GM12878 (cell line): ENCODE results near the gene APEX1. TPM values are rescaled to one million over a fixed set of nuclear protein-coding genes. Genes with fewer than 3 reads are reported as not detected.

Source experiments
- BHLHE40 ChIP-seq, 2 experiments: fragments of 450-650 bp in 1 of 2; IDR thresholded peaks; 2 replicates each; pipeline ENCODE4 v1.6.1; 2011 to 2017; ENCODE audit warnings: low read depth in 2 of 2, borderline replicate concordance in 1 of 2, improper control_type of control experiment in 1 of 2, low read length in 1 of 2, mild to moderate bottlenecking in 1 of 2
- BRCA1 ChIP-seq: IDR thresholded peaks from 2 replicates; pipeline ENCODE4 v1.6.1; 2011; ENCODE audit warnings: low read depth, low read length, improper control_type of control experiment
- CBFB ChIP-seq: IDR thresholded peaks from 2 replicates; pipeline ENCODE4 v1.6.1; 2016; ENCODE audit warnings: antibody characterized with exemption, low read depth
- EGR1 ChIP-seq, 2 experiments: IDR thresholded peaks; 1 replicate in 1 of 2; 2 replicates in 1 of 2; pipeline ENCODE4 v1.6.1; 2011 to 2012; ENCODE audit warnings: low read depth in 2 of 2, low read length in 2 of 2, borderline replicate concordance in 1 of 2, mild to moderate bottlenecking in 1 of 2, moderate library complexity in 1 of 2
- FOXK2 ChIP-seq: fragments of 450-650 bp; IDR thresholded peaks from 2 replicates; pipeline ENCODE4 v1.6.1; 2017; ENCODE audit warnings: mild to moderate bottlenecking, moderate library complexity
- HDAC2 ChIP-seq: fragments of 200-600 bp; sonication (generic); IDR thresholded peaks from 2 replicates; pipeline ENCODE4 v1.6.1; 2017
- HDAC6 ChIP-seq: fragments of 200-600 bp; sonication (generic); IDR thresholded peaks from one replicate; pipeline ENCODE4 v1.8.0; 2017; ENCODE audit warnings: antibody characterized with exemption; ENCODE audit not compliant: unreplicated experiment
- JUND ChIP-seq: IDR thresholded peaks from 2 replicates; pipeline ENCODE4 v1.6.1; 2012; ENCODE audit warnings: low read depth, mild to moderate bottlenecking, low read length, improper control_type of control experiment, moderate library complexity
- MEF2A ChIP-seq: IDR thresholded peaks from 2 replicates; pipeline ENCODE4 v1.6.1; 2011; ENCODE audit warnings: low read depth, mild to moderate bottlenecking, low read length, moderate library complexity; ENCODE audit not compliant: insufficient read depth
- NFIC ChIP-seq: IDR thresholded peaks from 2 replicates; pipeline ENCODE4 v1.6.1; 2012; ENCODE audit warnings: low read depth, mild to moderate bottlenecking, inconsistent platforms, low read length, moderate library complexity
- RCOR1 ChIP-seq: conservative IDR thresholded peaks from 2 replicates; pipeline ENCODE4 v1.6.1; 2012; ENCODE audit warnings: low read depth, low read length, improper control_type of control experiment
- RUNX3 ChIP-seq: IDR thresholded peaks from 2 replicates; pipeline ENCODE4 v1.6.1; 2012; ENCODE audit warnings: low read length, inconsistent platforms
- SIN3A ChIP-seq: IDR thresholded peaks from 2 replicates; pipeline ENCODE4 v1.6.1; 2012; ENCODE audit warnings: low read depth, low read length, improper control_type of control experiment
- TARDBP ChIP-seq: IDR thresholded peaks from 2 replicates; pipeline ENCODE4 v1.6.1; 2016; ENCODE audit warnings: borderline replicate concordance
- polyA plus RNA-seq, 11 experiments: library from polyadenylated mRNA; depleted of rRNA in 4 of 11; unstranded in 6 of 11; stranded (reverse) in 5 of 11; fragments of >200 nt; fragmentation: Nextera tagmentation in 4 of 11; fragmentation: Illumina TruSeq in 1 of 11; extraction: Ambion mirVana in 4 of 11; extraction: Trizol in 1 of 11; gene quantifications; 1 replicate in 1 of 11; 2 replicates in 10 of 11; pipeline versions ENCODE4 v1.2.1 to v1.2.3, GENCODE V29; 2011 to 2016; ENCODE audit warnings: inconsistent platforms in 2 of 11, missing spikeins in 2 of 11, low read depth in 1 of 11
- total RNA-seq, 4 experiments: library from RNA; depleted of rRNA in 3 of 4; stranded (reverse); fragments of >200 nt in 3 of 4; fragmentation: Illumina TruSeq in 1 of 4; extraction: Trizol in 1 of 4; gene quantifications; 2 replicates each; pipeline versions ENCODE4 v1.2.1 to v1.2.3, GENCODE V29; 2013 to 2021
- TF ChIP-seq, protein P1 (sequence below): fragments of 450-650 bp; IDR thresholded peaks from 2 replicates; pipeline ENCODE4 v1.6.1; 2017; ENCODE audit warnings: low read depth, mild to moderate bottlenecking, moderate library complexity

Gene APEX1
- total and polyA plus RNA-seq, 10 of the 15 experiments (the other 5 are each of a cell fraction or from before 2014, with no cell fraction given): 115 to 407 (median 300) TPM

GRCh38 chr14:20454516-20455354, at the start of gene APEX1, which contains the start of gene OSGEP (continued):
- TF ChIP-seq NFIC (peak; percentile 60; the same call in 1 of the 2 replicates), HDAC6 (peak; percentile 72), MEF2A (no peak), FOXK2 (peak; percentile 84), RCOR1 (no peak), CBFB (peak; percentile 80), JUND (0 out of 2 replicates have a peak, but pooled peaks have one; percentile 21), SIN3A (peak; percentile 92), HDAC2 (no peak; the same call in 1 of the 2 replicates), BRCA1 (peak; percentile 13; the same call in 1 of the 2 replicates), EGR1 (IDR thresholded peaks at IDR 0.05; ENCODE audit: borderline replicate concordance in 1 of 2, low read depth in 2 of 2, low read length in 2 of 2) (peak in 1 of 2 experiments; percentile 88; a peak in 2 of 3 replicates), RUNX3 (peak; percentile 54), BHLHE40 (IDR thresholded peaks at IDR 0.05; ENCODE audit: borderline replicate concordance in 1 of 2, low read depth in 2 of 2, low read length in 1 of 2) (peak; percentile 78 to 99), TARDBP (no peak)
- TF ChIP-seq, protein P1, sequence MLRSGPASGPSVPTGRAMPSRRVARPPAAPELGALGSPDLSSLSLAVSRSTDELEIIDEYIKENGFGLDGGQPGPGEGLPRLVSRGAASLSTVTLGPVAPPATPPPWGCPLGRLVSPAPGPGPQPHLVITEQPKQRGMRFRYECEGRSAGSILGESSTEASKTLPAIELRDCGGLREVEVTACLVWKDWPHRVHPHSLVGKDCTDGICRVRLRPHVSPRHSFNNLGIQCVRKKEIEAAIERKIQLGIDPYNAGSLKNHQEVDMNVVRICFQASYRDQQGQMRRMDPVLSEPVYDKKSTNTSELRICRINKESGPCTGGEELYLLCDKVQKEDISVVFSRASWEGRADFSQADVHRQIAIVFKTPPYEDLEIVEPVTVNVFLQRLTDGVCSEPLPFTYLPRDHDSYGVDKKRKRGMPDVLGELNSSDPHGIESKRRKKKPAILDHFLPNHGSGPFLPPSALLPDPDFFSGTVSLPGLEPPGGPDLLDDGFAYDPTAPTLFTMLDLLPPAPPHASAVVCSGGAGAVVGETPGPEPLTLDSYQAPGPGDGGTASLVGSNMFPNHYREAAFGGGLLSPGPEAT: peak; percentile 89
